ENCODE results near the gene SPATA45. TPM values are rescaled to one million over a fixed set of nuclear protein-coding genes. Genes with fewer than 3 reads are reported as not detected.

Gene SPATA45
- total and polyA plus RNA-seq, 2 of the 8 experiments (the other 6 are each of a cell fraction or from before 2014, with no cell fraction given) = 0.21 to 0.65 TPM

DNA sequence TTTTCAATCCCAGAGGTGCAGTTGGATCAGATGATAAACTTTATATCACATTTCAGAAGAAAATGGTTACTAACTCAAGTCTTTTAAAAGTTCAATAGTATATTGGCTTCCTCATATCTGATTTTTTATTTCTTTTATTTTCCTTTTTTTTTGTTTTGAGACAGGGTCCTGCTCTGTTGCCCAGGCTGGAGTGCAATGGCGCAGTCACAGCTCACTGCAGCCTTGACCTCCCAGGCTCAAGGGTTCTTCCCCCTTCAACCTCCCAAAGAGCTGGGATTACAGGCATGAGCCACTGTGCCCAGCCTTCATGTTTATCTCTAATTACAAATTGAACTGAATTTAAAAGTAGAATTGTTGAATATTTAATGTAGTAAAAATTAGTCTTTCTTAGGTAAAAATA lies 24.5 kb upstream of the SPATA45 start:
- H2BK20ac ChIP-seq (ENCODE audit: low read length) = no peak overlapping the region
- WGBS, 2 experiments (ENCODE audit: extremely low coverage in 1 of 2, insufficient coverage in 1 of 2, insufficient read length in 1 of 2, insufficient replicate concordance in 2 of 2, low coverage in 1 of 2, low lambda C conversion rate in 2 of 2, missing lambda C conversion rate in 1 of 2) = 58% methylated on average over 1 of the region's 1 CpG; no CpG with 5 or more reads in 1 of the 2 experiments
- H3K4ac ChIP-seq (replicated peaks; ENCODE audit: insufficient read length, low read depth, low read length) = no peak overlapping the region
- H2AK5ac ChIP-seq (ENCODE audit: low read depth, low read length) = no peak overlapping the region
- TF ChIP-seq RNF2 (IDR thresholded peaks at IDR 0.05; ENCODE audit: borderline replicate concordance, low read depth, low read length, missing control alignments, poor library complexity, severe bottlenecking) = no peak
- TF ChIP-seq SP4 (IDR thresholded peaks at IDR 0.05; ENCODE audit: low read length) = no peak
- H3K27ac ChIP-seq (ENCODE audit: low read depth, low read length) = no peak overlapping the region
- H3K79me1 ChIP-seq (ENCODE audit: low read depth, low read length) = no peaks in the 10 kb centered on the region; the same call in 1 of the 2 replicates
- peaks cover 20 to 96% (median 54%) of the 10 kb centered on the region in 4 experiments for H3K36me3 ChIP-seq (ENCODE audit: control insufficient read depth in 2 of 4, insufficient read depth in 4 of 4, low read length in 3 of 4)
- ChIA-PET POLR2A (ENCODE audit: partially characterized antibody) (interaction anchor here (1.0 to 2.8 kb wide), 7 partner anchors 8 to 72 kb away, joined by 3 to 20 read pairs (median 7); partner anchors contain the start of gene FLVCR1), CTCF (ENCODE audit: partially characterized antibody) (interaction anchor here (0.8 to 1.7 kb wide), 5 partner anchors 11 to 249 kb away, joined by 3 to 5 read pairs (median 4); no protein-coding TSS in a partner anchor)
- H4K91ac ChIP-seq (replicated peaks; ENCODE audit: insufficient read length, low read length) = no peak overlapping the region
- no peaks in the 10 kb centered on the region for H3K9me3 ChIP-seq (ENCODE audit: insufficient read depth in 2 of 2, low read depth in 1 of 2, low read length in 1 of 2)
- H4K20me1 ChIP-seq (replicated peaks in 1 of 2; ENCODE audit: control insufficient read depth in 1 of 2, insufficient read depth in 2 of 2, low read length in 2 of 2) = peaks cover 3 to 8% of the 10 kb centered on the region in 2 experiments
- no peaks in the 10 kb centered on the region for H3K27me3 ChIP-seq (replicated peaks in 1 of 4; ENCODE audit: control insufficient read depth in 3 of 4, extremely low read depth in 1 of 4, insufficient read depth in 3 of 4, low read length in 3 of 4)
- H2BK5ac ChIP-seq (ENCODE audit: low read depth, low read length) = no peak overlapping the region
- H3K14ac ChIP-seq (ENCODE audit: insufficient read length) = no peak overlapping the region
- no peaks in the 10 kb centered on the region for H3K4me1 ChIP-seq (replicated peaks in 1 of 4; ENCODE audit: control insufficient read depth in 3 of 4, insufficient read depth in 4 of 4, low read length in 3 of 4)
- no peak overlapping the region for H3K4me3 ChIP-seq (ENCODE audit: extremely low read depth in 1 of 4, insufficient read depth in 2 of 4, low read depth in 3 of 4, low read length in 4 of 4)
- H4K5ac ChIP-seq (ENCODE audit: insufficient read length, low read depth, low read length) = no peak overlapping the region
- H4K8ac ChIP-seq (ENCODE audit: extremely low read depth, insufficient read depth, low read length) = no peak overlapping the region
- no peak overlapping the region for H2BK12ac ChIP-seq (ENCODE audit: low read depth, low read length)
- no peak overlapping the region for H2BK15ac ChIP-seq (ENCODE audit: low read length)
- no peak overlapping the region for H3K23ac ChIP-seq (ENCODE audit: insufficient read length)
- peaks cover 1% of the 10 kb centered on the region; the same call in 1 of the 2 replicates for H3K23me2 ChIP-seq (ENCODE audit: low read depth, low read length)
- FAIRE-seq (no peak), DNase-seq (ENCODE audit: low read depth in 1 of 2, low spot score in 2 of 2) (no peak)
- no peak overlapping the region for H3K18ac ChIP-seq (ENCODE audit: extremely low read depth, low read length)
- H2BK120ac ChIP-seq (replicated peaks; ENCODE audit: low read depth, low read length) = no peak overlapping the region
- peaks cover 0 to 67% of the 10 kb centered on the region in 2 experiments; a peak in 2 of 4 replicates for H3K79me2 ChIP-seq (ENCODE audit: control insufficient read depth in 1 of 2, insufficient read depth in 2 of 2, low read length in 2 of 2)
- no peak overlapping the region for H3K9ac ChIP-seq (replicated peaks in 1 of 4; ENCODE audit: extremely low read depth in 1 of 4, low read depth in 3 of 4, low read length in 3 of 4)
- H3K4me2 ChIP-seq (ENCODE audit: insufficient read depth in 1 of 2, low read depth in 2 of 2, low read length in 2 of 2) = no peak overlapping the region
- H2AFZ ChIP-seq (ENCODE audit: low read length) = no peak overlapping the region
- no peak overlapping the region for H3K56ac ChIP-seq (replicated peaks; ENCODE audit: insufficient read length, low read depth, low read length)

All from H1 (cell line).